K562 (cell line): ENCODE data around the gene SVOP. TPM values are rescaled to one million over a fixed set of nuclear protein-coding genes. Genes with fewer than 3 reads are reported as not detected.

Experiments used
- ATAC-seq: fragments of 200-7000 bp; cut with Tn5 transposase; 3 replicates; pipeline ENCODE4 v1.9.1; 2020; ENCODE audit warnings: moderate library complexity
- BruUV-seq: library from RNA; stranded (reverse); fragments of 400-500 nt; replicated peaks from 2 replicates; lab custom pipeline; 2021; lab: Mats Ljungman, UMichigan
- CTCF ChIA-PET: fragments of 300-600 bp; formaldehyde crosslinking; extraction: SDS; loops from one replicate; lab custom pipeline; 2021; ENCODE audit warnings: low intra/inter-chr PET ratio; lab: Yijun Ruan, JAX
- POLR2A ChIA-PET: fragments of 300-600, 350-650 bp; sonication (Branson Sonifier 250); formaldehyde crosslinking; extraction: SDS; loops from one replicate; lab custom pipeline; 2021; ENCODE audit warnings: antibody characterized with exemption, inconsistent platforms; lab: Yijun Ruan, JAX
- DNase-seq, 4 experiments: peaks; one replicate each; pipeline versions ENCODE4 v3.0.0 to v3.0.0-alpha.2; 2011 to 2018; ENCODE audit warnings: low spot score in 3 of 4, mixed read lengths in 3 of 4; ENCODE audit errors: extremely low read depth in 1 of 4
- FAIRE-seq: peaks from 2 replicates; lab custom pipeline; 2011; peaks lifted over from hg19 to GRCh38; lab: Jason Lieb, UNC
- H2AFZ ChIP-seq: 2 replicates; pipeline ENCODE4 v1.6.0; 2011; ENCODE audit warnings: low read depth, low read length, control low read depth, inconsistent platforms
- H3K27ac ChIP-seq: fragments of 200-600 bp; 3 replicates; pipeline ENCODE4 v1.8.0; 2011; ENCODE audit warnings: low read depth, mild to moderate bottlenecking, control low read depth, inconsistent platforms, low read length, moderate library complexity, mixed read lengths; ENCODE audit errors: extremely low read depth
- H3K27me3 ChIP-seq, 2 experiments: fragments of 300-600 bp in 1 of 2; 2 replicates in 1 of 2; 3 replicates in 1 of 2; pipeline versions ENCODE4 v1.6.0 to v1.8.0; 2011; ENCODE audit warnings: inconsistent platforms in 2 of 2, low read length in 2 of 2, mild to moderate bottlenecking in 1 of 2, mixed read lengths in 1 of 2, moderate library complexity in 1 of 2; ENCODE audit not compliant: control insufficient read depth in 2 of 2, insufficient read depth in 2 of 2
- H3K36me3 ChIP-seq: fragments of 300-600 bp; 3 replicates; pipeline ENCODE4 v1.8.0; 2011; ENCODE audit warnings: mild to moderate bottlenecking, low read length, inconsistent platforms; ENCODE audit not compliant: control insufficient read depth, insufficient read depth
- H3K4me1 ChIP-seq, 2 experiments: fragments of 200-600 bp in 1 of 2; replicated peaks in 1 of 2; 2 replicates in 1 of 2; 3 replicates in 1 of 2; pipeline versions ENCODE4 v1.5.1 to v1.8.0; 2011; ENCODE audit warnings: inconsistent platforms in 2 of 2, low read length in 2 of 2, mild to moderate bottlenecking in 1 of 2, mixed read lengths in 1 of 2, moderate library complexity in 1 of 2; ENCODE audit not compliant: control insufficient read depth in 2 of 2, insufficient read depth in 2 of 2
- H3K4me2 ChIP-seq: 2 replicates; pipeline ENCODE4 v1.6.1; 2011; ENCODE audit warnings: low read length, control low read depth, inconsistent platforms, mixed read lengths; ENCODE audit not compliant: insufficient read depth
- H3K4me3 ChIP-seq: fragments of 200-600 bp; sonication (generic), shearing (Covaris generic); 2 replicates; pipeline ENCODE4 v1.5.1; 2016; ENCODE audit warnings: control low read depth, inconsistent platforms
- H3K79me2 ChIP-seq: fragments of 200-600 bp; 3 replicates; pipeline ENCODE4 v1.8.0; 2011; ENCODE audit warnings: low read length, inconsistent platforms; ENCODE audit not compliant: control insufficient read depth, insufficient read depth
- H3K9ac ChIP-seq, 2 experiments: 2 replicates each; pipeline versions ENCODE4 v1.6.0 to v1.6.1; 2011; ENCODE audit warnings: low read depth in 2 of 2, low read length in 2 of 2, control low read depth in 1 of 2, inconsistent platforms in 1 of 2, mild to moderate bottlenecking in 1 of 2, mixed read lengths in 1 of 2; ENCODE audit not compliant: insufficient read depth in 1 of 2
- H3K9me1 ChIP-seq: one replicate; pipeline ENCODE4 v1.6.0; 2011; ENCODE audit warnings: inconsistent platforms, mild to moderate bottlenecking, low read length, moderate library complexity; ENCODE audit not compliant: control insufficient read depth, insufficient read depth
- H3K9me3 ChIP-seq: replicated peaks from 2 replicates; pipeline ENCODE4 v1.5.1; 2011; ENCODE audit warnings: low read depth, low read length, inconsistent platforms; ENCODE audit not compliant: control insufficient read depth, insufficient read depth
- H4K20me1 ChIP-seq: replicated peaks from 2 replicates; pipeline ENCODE4 v1.6.1; 2011; ENCODE audit warnings: low read length, inconsistent platforms, mixed read lengths; ENCODE audit not compliant: control insufficient read depth, insufficient read depth
- ARID2 ChIP-seq: fragments of 450-650 bp; IDR thresholded peaks from 2 replicates; pipeline ENCODE4 v1.6.1; 2017; ENCODE audit warnings: antibody characterized with exemption, mild to moderate bottlenecking
- CREM ChIP-seq: IDR thresholded peaks from 2 replicates; pipeline ENCODE4 v1.6.1; 2014; ENCODE audit warnings: antibody characterized with exemption, low read depth
- HCFC1 ChIP-seq: IDR thresholded peaks from 2 replicates; pipeline ENCODE4 v1.6.1; 2012; ENCODE audit warnings: low read depth, low read length, improper control_type of control experiment
- NFE2 ChIP-seq: IDR thresholded peaks from 2 replicates; pipeline ENCODE4 v1.6.1; 2014; ENCODE audit warnings: antibody characterized with exemption, low read depth
- RAD51 ChIP-seq: fragments of 450-650 bp; IDR thresholded peaks from 2 replicates; pipeline ENCODE4 v1.7.1; 2016; ENCODE audit warnings: low read depth, mild to moderate bottlenecking, borderline replicate concordance
- SIX5 ChIP-seq, 2 experiments: IDR thresholded peaks; 2 replicates each; pipeline ENCODE4 v1.6.1; 2011; ENCODE audit warnings: low read length in 2 of 2, borderline replicate concordance in 1 of 2, low read depth in 1 of 2, mild to moderate bottlenecking in 1 of 2, moderate library complexity in 1 of 2; ENCODE audit not compliant: insufficient read depth in 1 of 2
- USF1 ChIP-seq: sonication (generic); formaldehyde crosslinking; IDR thresholded peaks from 2 replicates; pipeline ENCODE4 v1.9.0; 2022; ENCODE audit warnings: mild to moderate bottlenecking, missing genetic modification reagents
- YY1 ChIP-seq, 3 experiments: IDR thresholded peaks; 2 replicates each; pipeline ENCODE4 v1.6.1; 2011; ENCODE audit warnings: low read length in 2 of 3, mild to moderate bottlenecking in 2 of 3, moderate library complexity in 2 of 3, borderline replicate concordance in 1 of 3, control low read depth in 1 of 3, low read depth in 1 of 3; ENCODE audit not compliant: insufficient read depth in 3 of 3, insufficient replicate concordance in 2 of 3, control insufficient read depth in 1 of 3, insufficient read length in 1 of 3; ENCODE audit errors: extremely low read depth in 1 of 3
- ZNF143 ChIP-seq: sonication (generic); formaldehyde crosslinking; IDR thresholded peaks from 2 replicates; pipeline ENCODE4 v1.9.0; 2022; ENCODE audit warnings: mild to moderate bottlenecking, missing genetic modification reagents
- ZNF695 ChIP-seq: fragments of 450-650 bp; formaldehyde crosslinking; IDR thresholded peaks from 2 replicates; pipeline ENCODE4 v1.4.0; 2020; ENCODE audit warnings: mild to moderate bottlenecking, moderate library complexity
- ZNF764 ChIP-seq: fragments of 250-450 bp; sonication (Bioruptor Pico); IDR thresholded peaks from 2 replicates; pipeline ENCODE4 v1.4.0; 2020; ENCODE audit warnings: low read depth, mild to moderate bottlenecking, moderate library complexity
- WGBS: fragments of 100-300 bp; shearing (Covaris generic); methylation state at CpG from one replicate; pipeline ENCODE4 v1.1.6; 2016; ENCODE audit warnings: low coverage, mixed read lengths; ENCODE audit not compliant: insufficient coverage; ENCODE audit errors: missing lambda C conversion rate; 5-methylcytosine and 5-hydroxymethylcytosine counted together
- in situ Hi-C: fragments of 300-500 bp; cut with MboI; formaldehyde crosslinking; loops from 4 replicates; pipeline ENCODE4 v1.15.0; 2018; ENCODE audit warnings: inconsistent platforms, mixed read lengths
- intact Hi-C: fragments of 100-400 bp; cut with micrococcal nuclease; formaldehyde crosslinking; loops from 2 replicates; pipeline ENCODE4 v1.14.2; 2022
- polyA plus RNA-seq, 8 experiments: library from polyadenylated mRNA; depleted of rRNA in 4 of 8; stranded (reverse) in 5 of 8; unstranded in 3 of 8; fragments of >200 nt; fragmentation: Nextera tagmentation in 2 of 8; fragmentation: Illumina TruSeq in 1 of 8; extraction: Ambion mirVana in 2 of 8; extraction: Trizol in 1 of 8; gene quantifications; 2 replicates each; pipeline versions ENCODE4 v1.2.1 to v1.2.3, GENCODE V29; 2011 to 2014; ENCODE audit warnings: inconsistent platforms in 1 of 8, missing spikeins in 1 of 8
- total RNA-seq, 7 experiments: library from RNA; depleted of rRNA in 6 of 7; stranded (reverse); fragments of >200 nt in 6 of 7; fragmentation: Illumina TruSeq in 2 of 7; extraction: Trizol in 2 of 7; gene quantifications; 2 replicates each; pipeline versions ENCODE4 v1.2.1 to v1.2.3, GENCODE V29; 2011 to 2021; ENCODE audit warnings: low replicate concordance in 1 of 7
- TF ChIP-seq, protein P1 (sequence below): sonication (generic); formaldehyde crosslinking; IDR thresholded peaks from 2 replicates; pipeline ENCODE4 v1.5.0; 2020; ENCODE audit warnings: missing genetic modification reagents

The SVOP gene
- total and polyA plus RNA-seq, 9 of the 15 experiments (the other 6 are each of a cell fraction or from before 2014, with no cell fraction given): 0.01 to 0.09 (median 0.06) TPM; not detected in 1

- WGBS: 6% methylated on average over 1 of the region's 1 CpG
- Histone ChIP-seq H4K20me1 (no peaks in the 10 kb centered on the region; the same call in 1 of the 2 replicates), H3K27me3 (peaks cover 20 to 57% of the 10 kb centered on the region in 2 experiments), H3K27ac (no peak overlapping the region), H3K4me1 (no peaks in the 10 kb centered on the region), H2AFZ (no peak overlapping the region), H3K4me3 (no peak overlapping the region), H3K9ac (no peak overlapping the region), H3K9me1 (no peaks in the 10 kb centered on the region), H3K4me2 (no peak overlapping the region), H3K36me3 (no peaks in the 10 kb centered on the region), H3K79me2 (no peaks in the 10 kb centered on the region), H3K9me3 (no peaks in the 10 kb centered on the region)
- POLR2A ChIA-PET: interaction anchor here (0.6 kb wide), 1 partner anchor 10 kb away, joined by 4 read pairs; no protein-coding TSS in a partner anchor
- CTCF ChIA-PET: no interaction called here
- in situ Hi-C loops (no loop called here), intact Hi-C loops (no loop called here)
- ATAC-seq (peak; percentile 100), FAIRE-seq (peak; percentile 93), DNase-seq (peak; percentile 16 to 48 (median 36))
- no TSS peak for BruUV-seq
- TF ChIP-seq CREM (peak; percentile 50; the same call in 1 of the 2 replicates), ZNF764 (CRISPR knock-in tag) (no peak), HCFC1 (peak; percentile 89), ZNF695 (no peak), SIX5 (IDR thresholded peaks at IDR 0.05; ENCODE audit: borderline replicate concordance in 1 of 2, insufficient read depth in 1 of 2, low read depth in 1 of 2, low read length in 2 of 2) (peak; percentile 65 to 71), ZNF143 (CRISPR knock-in tag) (peak; percentile 80), RAD51 (peak; percentile 35; the same call in 1 of the 2 replicates), NFE2 (0 out of 2 replicates have a peak, but pooled peaks have one; percentile 3), ARID2 (no peak), YY1 (IDR thresholded peaks at IDR 0.05; ENCODE audit: borderline replicate concordance in 1 of 3, control insufficient read depth in 1 of 3, extremely low read depth in 1 of 3, insufficient read depth in 3 of 3, insufficient read length in 1 of 3, insufficient replicate concordance in 2 of 3, low read depth in 1 of 3, low read length in 2 of 3) (peak in 1 of 3 experiments; percentile 47), USF1 (CRISPR knock-in tag) (peak; percentile 71)
- TF ChIP-seq, protein P1, sequence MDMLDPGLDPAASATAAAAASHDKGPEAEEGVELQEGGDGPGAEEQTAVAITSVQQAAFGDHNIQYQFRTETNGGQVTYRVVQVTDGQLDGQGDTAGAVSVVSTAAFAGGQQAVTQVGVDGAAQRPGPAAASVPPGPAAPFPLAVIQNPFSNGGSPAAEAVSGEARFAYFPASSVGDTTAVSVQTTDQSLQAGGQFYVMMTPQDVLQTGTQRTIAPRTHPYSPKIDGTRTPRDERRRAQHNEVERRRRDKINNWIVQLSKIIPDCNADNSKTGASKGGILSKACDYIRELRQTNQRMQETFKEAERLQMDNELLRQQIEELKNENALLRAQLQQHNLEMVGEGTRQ (CRISPR knock-in tag): peak; percentile 81
Observed at GRCh38 chr12:108939594-108939993, 81.3 kb downstream of the SVOP start.
